Activated CD8-positive, alpha-beta T cell treated with anti-CD3 and anti-CD28 coated beads for 36 hours (primary cell): ENCODE results near the gene RPS24. TPM values are rescaled to one million over a fixed set of nuclear protein-coding genes. Genes with fewer than 3 reads are reported as not detected.

ENCODE experiments used
- ATAC-seq: fragments of 200-7000 bp; cut with Tn5 transposase; one replicate; pipeline ENCODE4 v1.10.0; 2021; ENCODE audit warnings: mild to moderate bottlenecking, moderate library complexity
- CTCF ChIA-PET: fragments of 350-600 bp; sonication (Branson Sonifier 250); formaldehyde crosslinking; loops from one replicate; lab custom pipeline; 2021; ENCODE audit warnings: antibody characterized with exemption; lab: Charles Lee
- POLR2A ChIA-PET: fragments of 350-600 bp; sonication (Branson Sonifier 250); formaldehyde crosslinking; loops from one replicate; lab custom pipeline; 2021; ENCODE audit warnings: antibody characterized with exemption; lab: Charles Lee
- DNase-seq: peaks from one replicate; pipeline ENCODE4 v3.0.0-alpha.2; 2020
- H3K27ac Mint-ChIP-seq: one replicate; pipeline ENCODE4 v1.8.0; 2021; ENCODE audit warnings: mild to moderate bottlenecking, mixed read lengths
- H3K27me3 Mint-ChIP-seq: one replicate; pipeline ENCODE4 v1.8.0; 2021; ENCODE audit warnings: mixed read lengths
- H3K36me3 Mint-ChIP-seq: one replicate; pipeline ENCODE4 v1.8.0; 2021; ENCODE audit warnings: low read depth, mixed read lengths
- H3K4me1 Mint-ChIP-seq: one replicate; pipeline ENCODE4 v1.8.0; 2021; ENCODE audit warnings: low read depth, mixed read lengths
- H3K4me3 Mint-ChIP-seq: one replicate; pipeline ENCODE4 v1.8.0; 2021; ENCODE audit warnings: mild to moderate bottlenecking, moderate library complexity, mixed read lengths
- H3K9me3 Mint-ChIP-seq: one replicate; pipeline ENCODE4 v1.8.0; 2021; ENCODE audit warnings: mixed read lengths
- intact Hi-C: fragments of 100-400 bp; cut with micrococcal nuclease; formaldehyde crosslinking; loops from one replicate; pipeline ENCODE4 v1.10.0; 2022
- total RNA-seq, 2 experiments: library from RNA; stranded (reverse); gene quantifications; one replicate each; pipeline ENCODE4 v1.2.3, GENCODE V29; 2021
- TF ChIP-seq, protein P1 (sequence below): fragments of 200-600 bp; IDR thresholded peaks from one replicate; pipeline ENCODE4 v1.8.0; 2022; ENCODE audit warnings: antibody characterized with exemption, mild to moderate bottlenecking

Gene RPS24
- total RNA-seq, 2 experiments from 2014 or later, result 2,061 to 2,067 TPM

DNA sequence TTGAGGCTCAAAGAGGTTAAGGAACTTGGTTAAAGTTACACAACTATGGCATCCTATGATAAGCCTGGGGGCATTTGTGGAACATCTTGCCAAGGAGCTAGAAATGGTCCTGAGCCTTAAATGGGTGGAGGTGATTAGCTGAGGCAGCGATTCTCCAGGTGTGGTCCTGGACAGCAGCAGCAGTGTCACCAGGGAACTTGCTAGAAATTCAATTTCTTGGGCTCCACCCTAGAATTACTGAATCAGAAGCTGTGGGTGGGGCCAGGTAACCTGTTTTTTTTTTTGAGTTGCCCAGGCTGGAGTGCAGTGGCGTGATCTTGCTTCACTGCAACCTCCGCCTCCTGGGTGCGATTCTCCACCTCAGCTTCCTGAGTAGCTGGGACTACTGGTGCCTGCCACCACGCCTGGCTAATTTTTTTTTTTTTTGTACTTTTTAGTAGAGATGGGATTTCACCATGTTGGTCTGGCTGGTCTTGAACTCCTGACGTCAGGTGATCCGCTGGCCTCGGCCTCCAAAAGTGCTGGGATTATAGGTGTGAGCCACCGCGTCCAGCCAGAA lies 13.1 kb downstream of the RPS24 start:
- Mint-ChIP-seq H3K36me3 (peaks cover 11% of the 10 kb centered on the region), H3K4me1 (peaks cover 30% of the 10 kb centered on the region), H3K4me3 (no peak overlapping the region), H3K27ac (no peak overlapping the region), H3K9me3 (no peaks in the 10 kb centered on the region), H3K27me3 (no peaks in the 10 kb centered on the region)
- ATAC-seq (peak; percentile 8), DNase-seq (no peak)
- ChIA-PET POLR2A (interaction anchor here (0.7 to 1.0 kb wide), 4 partner anchors 9 to 13 kb away, joined by 3 read pairs; partner anchors contain the start of gene RPS24), CTCF (interaction anchor here (0.6 to 3.0 kb wide), 27 partner anchors 8 to 1149 kb away, joined by 3 to 34 read pairs (median 4); partner anchors contain the start of genes POLR3A and RPS24)
- intact Hi-C loops, result loop anchor here (5.0 to 10.0 kb wide), 2 partner anchors 611 to 1148 kb away; no protein-coding TSS in a partner anchor
- TF ChIP-seq, protein P1, sequence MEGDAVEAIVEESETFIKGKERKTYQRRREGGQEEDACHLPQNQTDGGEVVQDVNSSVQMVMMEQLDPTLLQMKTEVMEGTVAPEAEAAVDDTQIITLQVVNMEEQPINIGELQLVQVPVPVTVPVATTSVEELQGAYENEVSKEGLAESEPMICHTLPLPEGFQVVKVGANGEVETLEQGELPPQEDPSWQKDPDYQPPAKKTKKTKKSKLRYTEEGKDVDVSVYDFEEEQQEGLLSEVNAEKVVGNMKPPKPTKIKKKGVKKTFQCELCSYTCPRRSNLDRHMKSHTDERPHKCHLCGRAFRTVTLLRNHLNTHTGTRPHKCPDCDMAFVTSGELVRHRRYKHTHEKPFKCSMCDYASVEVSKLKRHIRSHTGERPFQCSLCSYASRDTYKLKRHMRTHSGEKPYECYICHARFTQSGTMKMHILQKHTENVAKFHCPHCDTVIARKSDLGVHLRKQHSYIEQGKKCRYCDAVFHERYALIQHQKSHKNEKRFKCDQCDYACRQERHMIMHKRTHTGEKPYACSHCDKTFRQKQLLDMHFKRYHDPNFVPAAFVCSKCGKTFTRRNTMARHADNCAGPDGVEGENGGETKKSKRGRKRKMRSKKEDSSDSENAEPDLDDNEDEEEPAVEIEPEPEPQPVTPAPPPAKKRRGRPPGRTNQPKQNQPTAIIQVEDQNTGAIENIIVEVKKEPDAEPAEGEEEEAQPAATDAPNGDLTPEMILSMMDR, result no peak

DNA sequence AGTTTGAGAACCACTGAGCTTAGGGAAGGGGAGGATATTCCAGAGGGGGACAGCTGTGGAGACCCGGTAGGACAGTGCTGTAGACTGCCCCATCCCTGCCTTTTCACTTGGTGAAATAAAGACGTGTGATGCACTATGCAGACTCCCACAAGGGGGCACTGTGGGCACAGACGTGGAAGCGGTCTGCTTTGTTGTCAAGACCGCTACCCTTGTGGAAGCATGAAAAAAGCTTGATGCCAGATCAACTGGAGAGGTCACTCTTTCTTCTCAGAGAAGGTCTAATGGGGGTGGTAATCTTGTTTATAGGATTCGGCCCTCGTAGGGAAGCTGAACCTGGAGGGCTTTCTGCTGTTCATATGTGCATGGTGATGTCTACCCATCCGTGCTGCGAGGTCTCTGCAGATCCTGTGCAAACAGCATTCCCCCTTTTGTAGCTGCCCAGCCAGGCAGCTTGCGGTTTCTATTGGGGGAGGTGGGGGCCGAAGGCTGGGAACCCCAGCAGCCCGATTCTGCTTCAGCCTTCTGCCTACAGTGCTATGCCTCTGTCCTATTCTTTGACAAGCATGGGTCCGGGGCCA lies 13.7 kb downstream of the RPS24 start:
- Mint-ChIP-seq H3K9me3 (no peaks in the 10 kb centered on the region), H3K27me3 (no peaks in the 10 kb centered on the region), H3K36me3 (peaks cover 6% of the 10 kb centered on the region), H3K27ac (no peak overlapping the region), H3K4me1 (peaks cover 27% of the 10 kb centered on the region), H3K4me3 (no peak overlapping the region)
- TF ChIP-seq, protein P1, result peak; percentile 82
- intact Hi-C loops, result loop anchor here (5.0 to 10.0 kb wide), 2 partner anchors 610 to 1147 kb away; no protein-coding TSS in a partner anchor
- ChIA-PET POLR2A (interaction anchor here (1.0 kb wide), 1 partner anchor 14 kb away, joined by 3 read pairs; the partner anchor contains the start of gene RPS24), CTCF (interaction anchor here (0.6 to 3.0 kb wide), 45 partner anchors 8 to 1194 kb away, joined by 3 to 34 read pairs (median 4); partner anchors contain the start of genes POLR3A and RPS24)
- ATAC-seq (peak; percentile 90), DNase-seq (peak; percentile 94)

DNA sequence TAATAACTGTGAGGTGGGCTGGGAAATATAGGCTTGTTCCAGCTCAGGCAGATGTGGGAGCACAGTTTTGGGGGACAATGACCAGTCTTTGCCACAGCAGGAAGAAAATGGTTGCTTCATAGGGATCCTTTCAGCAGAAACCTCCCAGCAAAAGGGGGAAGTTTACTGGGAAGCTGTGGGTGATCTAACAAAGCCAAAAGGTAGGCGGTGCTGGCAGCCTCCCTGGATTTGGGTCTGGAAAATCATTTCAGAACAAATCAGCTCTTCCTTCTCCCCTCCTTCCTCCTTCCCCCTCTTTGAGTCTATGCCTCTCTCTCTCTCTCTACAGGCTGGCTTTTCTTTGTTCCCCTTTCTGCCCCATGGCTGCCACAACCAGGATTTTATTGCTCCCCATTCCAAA lies 16.2 kb downstream of the RPS24 start:
- intact Hi-C loops, result loop anchor here (5.0 to 10.0 kb wide), 2 partner anchors 607 to 1145 kb away; no protein-coding TSS in a partner anchor

DNA sequence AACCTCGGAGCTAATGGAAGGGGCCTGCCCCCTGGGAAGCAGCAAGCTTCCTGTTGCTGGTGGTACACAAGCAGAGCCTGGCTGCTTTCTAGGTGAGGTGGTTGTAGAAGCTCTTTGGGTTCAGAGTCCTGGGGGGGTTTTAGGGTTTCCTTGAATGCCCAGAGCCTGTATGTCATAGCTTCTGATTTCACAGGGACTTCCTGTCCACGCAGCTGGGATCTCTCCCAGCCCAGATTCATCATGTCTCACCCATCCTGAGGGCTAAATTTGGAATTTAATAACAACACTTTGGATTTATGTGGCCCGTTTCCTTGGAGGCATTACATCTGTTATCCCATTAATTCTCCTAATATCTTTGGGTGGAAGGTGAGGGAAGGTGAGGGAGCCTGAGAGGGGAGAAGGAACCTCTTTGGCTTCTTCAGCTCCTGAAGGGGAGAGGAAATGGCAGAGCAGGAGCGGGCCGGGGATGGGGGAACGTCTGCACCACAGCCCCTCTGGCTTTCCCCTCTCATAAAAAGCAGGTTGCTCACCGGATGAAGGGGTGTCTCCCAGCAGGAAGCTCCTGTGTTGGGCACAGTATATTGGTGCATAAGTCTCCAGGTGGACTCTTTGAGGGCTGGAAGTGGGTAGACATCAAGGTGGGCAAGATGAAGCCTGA lies 19.7 kb downstream of the RPS24 start:
- no peak for DNase-seq
- POLR2A ChIA-PET, result interaction anchor here (0.9 to 1.6 kb wide), 3 partner anchors 11 to 249 kb away, joined by 3 to 5 read pairs (median 3); no protein-coding TSS in a partner anchor
- Mint-ChIP-seq H3K9me3 (no peaks in the 10 kb centered on the region), H3K27me3 (no peaks in the 10 kb centered on the region), H3K4me1 (peaks cover 3% of the 10 kb centered on the region), H3K27ac (no peak overlapping the region), H3K4me3 (no peak overlapping the region), H3K36me3 (peaks cover 10% of the 10 kb centered on the region)
- CTCF ChIA-PET, result interaction anchor here (0.6 kb wide), 1 partner anchor 385 kb away, joined by 3 read pairs; no protein-coding TSS in a partner anchor
- TF ChIP-seq, protein P1, result no peak
- intact Hi-C loops, result no loop called here
- ATAC-seq, result no peak

More for the DNA sequence above, 16.2 kb downstream of the RPS24 start:
- Mint-ChIP-seq H3K4me1 (peaks cover 12% of the 10 kb centered on the region), H3K27me3 (no peaks in the 10 kb centered on the region), H3K27ac (no peak overlapping the region), H3K9me3 (no peaks in the 10 kb centered on the region), H3K36me3 (peaks cover 2% of the 10 kb centered on the region), H3K4me3 (no peak overlapping the region)
- ChIA-PET CTCF (interaction anchor here (1.1 kb wide), 1 partner anchor 1146 kb away, joined by 3 read pairs; no protein-coding TSS in a partner anchor), POLR2A (interaction anchor here (0.9 to 2.4 kb wide), 2 partner anchors 9 kb away, joined by 3 to 10 read pairs; no protein-coding TSS in a partner anchor)
- TF ChIP-seq, protein P1, result no peak
- ATAC-seq (no peak), DNase-seq (no peak)
